Renal cortex interstitium (tissue), 11 donors: ENCODE data around the gene ZNF639. TPM values are rescaled to one million over a fixed set of nuclear protein-coding genes. Genes with fewer than 3 reads are reported as not detected.
A peak's percentile ranks its signal among the peaks of the same experiment; 100 is the strongest.
"Not testable (repeated sequence)": the region's sequence is repeated elsewhere in the genome, so short reads cannot be mapped to it uniquely, and the experiment has no call there.

ENCODE experiments used
- DNase-seq, 11 donors: peaks; one replicate each; pipeline ENCODE4 v3.0.0-alpha.2; 2013; ENCODE audit warnings: low read depth in 9 of 11, low spot score in 4 of 11; ENCODE audit errors: extremely low read depth in 1 of 11
- polyA plus RNA-seq, 3 donors: library from polyadenylated mRNA; unstranded; fragments of 120-200 nt; gene quantifications; one replicate each; pipeline ENCODE4 v1.2.1, GENCODE V29; 2013; ENCODE audit not compliant: insufficient read length in 3 of 3

Gene ZNF639
- polyA plus RNA-seq, 3 donors, result 51.9 to 66.1 (median 53.6) TPM

DNA sequence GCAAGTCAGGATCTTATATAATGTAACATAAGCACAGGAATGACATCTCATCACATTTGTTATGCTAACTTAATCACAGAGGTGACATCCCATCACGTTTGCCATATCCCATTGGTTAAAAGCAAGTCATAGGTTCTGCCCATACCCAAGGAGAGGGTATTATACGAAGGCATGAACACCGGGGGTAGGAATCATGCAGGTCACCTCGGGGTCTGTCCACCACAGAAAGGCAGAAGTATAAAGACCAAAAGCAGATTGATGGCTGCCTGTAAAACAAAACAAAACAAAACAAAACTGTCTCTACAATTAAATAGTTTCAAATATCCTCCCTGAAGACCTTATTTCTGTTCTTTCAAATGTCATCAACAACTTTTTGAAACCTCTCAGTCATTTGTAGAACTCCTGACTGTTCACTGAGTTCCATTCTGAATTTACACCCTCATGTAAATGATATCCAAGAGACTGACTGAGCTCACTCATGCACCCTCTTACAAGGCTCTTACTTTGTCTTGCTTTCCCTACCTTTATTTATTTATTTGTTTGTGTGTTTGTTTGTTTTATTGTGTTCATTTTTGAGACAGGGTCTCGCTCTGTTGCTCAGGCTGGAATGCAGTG is 22.7 kb upstream of the ZNF639 start:
- DNase-seq, result no peak

- DNase-seq, result no peak
Measured at GRCh38 chr3:179301645-179302044, 21.2 kb upstream of the ZNF639 start.

- no peak for DNase-seq
Measured at GRCh38 chr3:179302111-179302510, 20.7 kb upstream of the ZNF639 start.

- no peak for DNase-seq
Measured at GRCh38 chr3:179304605-179305004, 18.2 kb upstream of the ZNF639 start.

DNA sequence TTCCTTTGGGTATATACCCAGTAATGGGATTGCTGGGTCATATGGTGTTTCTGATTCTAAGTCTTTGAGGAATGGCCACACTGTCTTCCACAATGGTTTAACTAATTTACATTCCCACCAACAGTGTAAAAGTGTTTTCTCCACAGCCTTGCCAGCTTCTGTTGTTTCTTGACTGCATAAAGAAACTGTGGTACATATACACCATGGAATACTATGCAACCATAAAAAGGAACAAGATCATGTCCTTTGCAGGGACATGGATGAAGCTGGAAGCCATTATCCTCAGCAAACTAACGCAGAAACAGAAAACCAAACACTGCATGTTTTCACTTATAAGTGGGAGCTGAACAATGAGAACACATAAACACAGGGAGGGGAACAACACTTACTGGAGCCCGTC is 15.5 kb upstream of the ZNF639 start:
- not testable (repeated sequence) for DNase-seq

- no peak for DNase-seq
Measured at GRCh38 chr3:179308001-179308400, 14.8 kb upstream of the ZNF639 start.

GRCh38 chr3:179309225-179310078 is 13.4 kb upstream of the ZNF639 start:
- DNase-seq, result no peak

DNA sequence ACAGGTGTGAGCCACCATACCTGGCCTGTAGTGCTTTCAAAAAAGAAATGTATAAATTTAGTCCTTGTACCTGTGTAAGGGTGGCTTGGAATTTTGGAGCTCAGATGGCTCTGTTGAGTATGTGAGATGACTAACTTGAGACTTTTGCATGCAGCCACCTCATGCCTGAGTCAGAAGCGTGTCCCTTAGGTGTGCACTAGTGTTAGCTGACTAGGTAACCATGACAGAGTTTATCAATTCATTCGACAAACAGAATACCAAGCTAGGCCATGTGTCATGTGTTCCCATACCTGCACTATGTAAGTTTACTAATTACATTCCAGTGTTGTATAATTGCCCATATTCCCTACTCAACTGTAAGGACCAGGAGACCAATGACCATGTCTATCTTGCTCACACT is 4.0 kb upstream of the ZNF639 start:
- no peak for DNase-seq

DNA sequence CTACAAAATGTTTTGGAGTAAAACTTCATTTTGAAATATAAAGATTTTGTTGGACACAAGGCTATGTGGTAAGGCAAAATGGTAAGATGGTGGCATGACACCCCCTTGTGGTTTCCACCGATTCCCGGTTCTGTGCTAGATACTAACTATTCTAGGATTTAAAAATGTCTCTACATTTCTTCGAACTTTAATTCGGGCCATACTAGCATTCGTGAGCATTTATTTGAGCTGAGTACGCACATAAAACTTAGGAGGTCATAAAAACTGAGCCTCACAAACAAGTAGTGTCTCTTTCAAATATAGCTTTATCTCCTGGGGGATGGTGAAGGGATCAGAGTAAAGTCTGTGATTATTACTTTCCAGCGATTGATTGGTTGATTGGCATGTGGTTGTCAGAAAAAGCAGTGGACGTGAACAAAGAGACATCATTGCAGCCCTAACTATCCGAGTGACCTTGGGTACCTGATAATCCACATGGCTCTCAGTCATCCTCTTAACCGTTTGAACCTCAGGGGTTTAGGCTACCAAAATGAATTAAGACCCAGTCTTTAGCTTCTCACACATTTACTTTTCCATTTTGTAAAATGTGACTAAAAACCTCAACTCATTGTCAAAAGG is 1.1 kb upstream of the ZNF639 start:
- peak in 3 of 11 donors; percentile 27 to 39 (median 37) for DNase-seq

- DNase-seq, result peak in 6 of 11 donors; percentile 31 to 60 (median 56)
Measured at GRCh38 chr3:179323197-179324110, 623 bp downstream of the ZNF639 start.

DNA sequence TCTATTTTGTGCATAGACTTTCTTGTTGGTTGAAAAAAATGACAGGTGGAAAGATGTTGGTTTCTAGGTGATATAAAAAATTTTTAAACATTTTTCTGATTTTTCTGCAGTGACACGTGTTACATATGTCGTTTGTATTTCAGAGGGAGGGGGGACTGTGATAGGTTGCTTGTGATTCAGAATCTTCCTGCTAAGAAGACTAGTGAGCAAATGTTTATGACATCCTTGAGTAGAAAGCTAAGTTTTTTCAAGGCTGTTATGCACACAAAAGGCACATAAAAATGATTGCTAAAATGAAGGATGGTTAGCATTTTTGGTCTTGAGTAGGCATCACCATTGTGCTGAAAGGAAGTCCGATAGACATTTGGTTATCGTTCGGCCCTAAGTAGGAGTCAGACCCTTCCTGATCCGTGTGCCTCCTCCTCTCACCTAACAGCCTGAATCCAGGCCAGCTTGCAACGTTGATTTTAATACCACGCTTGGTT is 1.5 kb downstream of the ZNF639 start:
- DNase-seq, result no peak

DNA sequence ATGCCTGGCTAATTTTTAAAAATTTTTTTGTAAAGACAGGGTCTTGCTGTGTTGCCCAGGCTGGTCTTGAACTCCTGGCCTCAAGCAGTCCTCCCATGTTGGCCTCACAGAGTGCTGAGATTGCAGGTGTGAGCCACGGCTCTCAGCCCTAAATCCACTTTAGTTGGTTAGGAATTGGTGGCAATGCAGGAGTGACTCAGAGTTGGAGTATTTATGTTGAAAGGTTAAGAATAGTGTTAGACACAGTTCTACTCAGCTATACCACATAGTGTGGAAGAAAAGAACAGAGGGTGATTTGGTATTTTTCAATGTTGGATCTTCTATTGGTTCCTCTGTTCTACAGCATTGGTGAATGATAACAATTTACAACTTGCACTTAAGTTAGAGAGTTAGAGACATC is 7.6 kb downstream of the ZNF639 start:
- DNase-seq, result no peak

DNA sequence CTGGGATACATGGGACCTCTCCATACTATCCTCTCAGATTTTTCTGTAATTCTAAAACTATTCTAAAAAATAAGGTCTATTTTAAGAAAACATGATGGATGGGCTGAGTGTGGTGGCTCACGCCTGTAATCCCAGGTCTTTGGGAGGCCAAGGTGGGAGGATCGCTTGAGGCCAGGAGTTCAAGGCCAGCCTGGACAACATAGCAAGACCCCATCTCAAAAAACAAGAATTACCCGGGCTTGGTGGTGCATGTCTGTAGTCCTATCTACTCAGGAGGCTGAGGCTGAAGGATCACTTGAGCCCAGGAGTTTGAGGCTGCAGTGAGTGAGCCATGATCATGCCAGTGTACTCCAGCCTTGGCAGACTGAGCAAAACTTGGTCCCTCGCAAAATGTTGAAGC is 9.4 kb downstream of the ZNF639 start:
- DNase-seq, result no peak

DNA sequence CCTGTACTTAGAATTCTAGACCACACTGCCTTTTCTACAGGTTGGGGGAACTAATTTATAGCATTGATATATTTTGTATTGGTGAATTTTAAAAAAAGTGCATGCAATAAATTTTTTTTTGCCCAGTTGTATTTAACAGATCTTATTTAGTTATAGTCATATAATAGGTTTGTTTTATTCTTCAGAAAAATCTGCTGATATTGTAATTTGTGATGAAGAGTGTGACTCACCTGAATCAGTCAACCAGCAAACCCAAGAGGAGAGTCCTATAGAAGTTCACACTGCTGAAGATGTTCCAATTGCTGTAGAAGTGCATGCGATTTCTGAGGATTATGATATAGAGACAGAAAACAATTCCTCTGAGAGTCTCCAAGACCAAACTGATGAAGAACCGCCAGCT is 10.3 kb downstream of the ZNF639 start:
- no peak for DNase-seq

DNA sequence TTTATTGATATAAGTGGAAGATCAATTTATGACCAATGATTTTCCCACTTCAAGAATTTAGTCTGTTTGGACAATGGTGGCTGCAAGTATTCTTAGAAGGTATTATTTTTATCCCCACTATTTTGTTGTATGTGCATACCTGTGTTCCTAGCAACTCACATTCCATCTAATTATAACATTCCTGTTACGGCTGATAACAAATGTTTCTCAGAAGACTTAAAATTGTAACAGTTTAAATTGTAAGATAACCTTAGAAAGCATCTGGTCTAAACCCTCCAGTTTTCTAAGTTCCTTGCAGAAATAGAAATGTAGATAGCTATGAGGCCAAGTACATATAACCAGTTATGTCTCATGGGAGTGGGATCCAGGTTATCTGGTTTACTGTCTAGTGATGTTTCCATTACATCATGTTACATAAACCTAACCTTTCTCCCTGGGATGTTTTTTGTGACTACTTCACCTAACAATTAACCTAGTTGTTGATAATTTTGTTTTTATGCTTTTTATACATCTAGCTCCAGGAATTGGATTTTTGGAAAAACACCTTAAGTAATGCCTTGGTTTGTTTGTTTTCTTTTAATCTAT is 13.6 kb downstream of the ZNF639 start:
- DNase-seq, result no peak

- DNase-seq, result peak; percentile 87 to 97 (median 93)
Measured at GRCh38 chr3:179347345-179348194, 24.7 kb downstream of the ZNF639 start, which contains the start of gene MFN1. Gene MFN1 (plus strand): TSS chr3:179347709. CDS start chr3:179348852, 1,143 bp downstream.

- DNase-seq, result peak in 1 of 11 donors; percentile 7
Measured at GRCh38 chr3:179348325-179349013, 25.6 kb downstream of the ZNF639 start.
